GM21737 (cell line): ENCODE data around the gene OR4D11.
"Not testable (repeated sequence)": the region's sequence is repeated elsewhere in the genome, so short reads cannot be mapped to it uniquely, and the experiment has no call there.

ENCODE experiments used
- ATAC-seq: cut with Tn5 transposase; IDR thresholded peaks from one replicate; pipeline ENCODE4 v1.9.1; 2021; ENCODE audit warnings: mild to moderate bottlenecking, moderate library complexity; ENCODE audit not compliant: unreplicated experiment

Gene OR4D11

GRCh38 chr11:59503276-59503675 lies at the start of gene OR4D11:
OR4D11 (plus strand) TSS chr11:59503576; CDS start chr11:59503576, 0 bp downstream.
- no peak for ATAC-seq

- ATAC-seq, result no peak
Observed at GRCh38 chr11:59456661-59457060, 46.7 kb upstream of the OR4D11 start, which contains the start of gene OR4D6. OR4D6 (plus strand) TSS chr11:59456961; CDS start chr11:59456961, 0 bp downstream.

- ATAC-seq, result no peak
Observed at GRCh38 chr11:59459916-59460315, 43.5 kb upstream of the OR4D11 start.

- no peak for ATAC-seq
Observed at GRCh38 chr11:59463190-59463641, 40.2 kb upstream of the OR4D11 start.

- ATAC-seq, result no peak
Observed at GRCh38 chr11:59473015-59473414, 30.4 kb upstream of the OR4D11 start, which contains the start of gene OR4D10. OR4D10 (plus strand) TSS chr11:59473315; CDS start chr11:59477430, 4,115 bp downstream.

- no peak for ATAC-seq
Observed at GRCh38 chr11:59475176-59475575, 28.2 kb upstream of the OR4D11 start.

- ATAC-seq, result no peak
Observed at GRCh38 chr11:59479906-59480305, 23.5 kb upstream of the OR4D11 start.

GRCh38 chr11:59480359-59480758 lies 23.0 kb upstream of the OR4D11 start:
- ATAC-seq, result no peak

GRCh38 chr11:59501931-59502330 lies 1.4 kb upstream of the OR4D11 start:
- ATAC-seq, result no peak

GRCh38 chr11:59510941-59511589 lies 7.7 kb downstream of the OR4D11 start, which contains the start of gene OR4D9:
OR4D9 (plus strand) TSS chr11:59511539; CDS start chr11:59514913, 3,374 bp downstream.
- ATAC-seq, result no peak

- ATAC-seq, result no peak
Observed at GRCh38 chr11:59511675-59512074, 8.3 kb downstream of the OR4D11 start.

GRCh38 chr11:59520139-59520538 lies 16.8 kb downstream of the OR4D11 start:
- not testable (repeated sequence) for ATAC-seq

- ATAC-seq, result no peak
Observed at GRCh38 chr11:59520741-59521140, 17.4 kb downstream of the OR4D11 start.

GRCh38 chr11:59523541-59523940 lies 20.2 kb downstream of the OR4D11 start:
- ATAC-seq, result no peak

- ATAC-seq, result no peak
Observed at GRCh38 chr11:59528711-59529110, 25.3 kb downstream of the OR4D11 start.

GRCh38 chr11:59532620-59533019 lies 29.2 kb downstream of the OR4D11 start:
- ATAC-seq, result no peak

- ATAC-seq, result no peak
Observed at GRCh38 chr11:59534676-59535075, 31.3 kb downstream of the OR4D11 start.

GRCh38 chr11:59542142-59542810 lies 38.9 kb downstream of the OR4D11 start:
- ATAC-seq, result no peak

- ATAC-seq, result not testable (repeated sequence)
Observed at GRCh38 chr11:59543713-59544112, 40.3 kb downstream of the OR4D11 start.

GRCh38 chr11:59544869-59545178 lies 41.4 kb downstream of the OR4D11 start:
- ATAC-seq, result no peak

- no peak for ATAC-seq
Observed at GRCh38 chr11:59545179-59546020, 42.0 kb downstream of the OR4D11 start.
